Stimulated activated CD8-positive, alpha-beta memory T cell treated with anti-CD3 and anti-CD28 coated beads, Interleukin-7, amount 100 ng/mL, for 1 hour (primary cell): Measurements from ENCODE around the gene TSC1.

Experiments used
- DNase-seq, 2 donors: peaks; one replicate each; pipeline ENCODE4 v3.0.0-alpha.2; 2020; ENCODE audit warnings: low read depth in 2 of 2

Gene TSC1

DNA sequence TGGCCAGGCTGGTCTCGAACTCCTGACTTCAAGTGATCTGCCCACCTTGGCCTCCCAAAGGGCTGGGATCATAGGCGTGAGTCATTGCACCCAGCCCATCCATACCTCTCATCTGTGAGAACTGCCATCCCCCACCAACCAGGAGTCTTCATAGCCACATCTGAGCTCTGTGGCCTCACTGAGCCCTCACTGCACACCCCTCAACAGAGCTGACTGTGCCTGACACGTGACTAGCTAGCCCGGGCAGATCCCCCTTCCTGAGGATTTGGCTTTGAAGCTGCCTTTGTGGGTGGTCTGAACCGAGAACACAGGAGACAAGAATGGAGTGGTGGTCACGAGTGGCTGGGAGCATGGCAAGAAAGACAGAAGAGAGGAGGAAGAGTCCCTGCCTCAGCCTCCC, 81.9 kb downstream of the TSC1 start:
- DNase-seq, result no peak

DNA sequence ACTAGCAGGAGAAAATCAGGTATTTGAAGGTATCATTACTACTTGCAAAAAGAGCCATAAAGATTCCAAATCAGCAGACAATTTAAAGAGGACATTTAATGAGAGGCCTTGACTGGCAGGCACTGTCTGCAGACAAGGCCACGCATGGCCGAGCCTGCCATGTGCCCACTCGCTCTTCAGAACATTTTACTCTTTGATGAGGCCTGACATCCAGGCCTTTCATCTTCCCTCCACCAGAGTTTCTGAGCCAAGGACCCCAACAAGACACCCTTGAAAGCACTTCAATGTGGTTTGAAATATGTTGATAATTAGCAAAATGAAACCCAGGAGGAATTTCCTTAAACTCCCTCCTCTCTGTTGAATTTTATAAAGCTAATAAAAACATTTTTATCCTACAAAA, 82.8 kb downstream of the TSC1 start:
- DNase-seq, result no peak

DNA sequence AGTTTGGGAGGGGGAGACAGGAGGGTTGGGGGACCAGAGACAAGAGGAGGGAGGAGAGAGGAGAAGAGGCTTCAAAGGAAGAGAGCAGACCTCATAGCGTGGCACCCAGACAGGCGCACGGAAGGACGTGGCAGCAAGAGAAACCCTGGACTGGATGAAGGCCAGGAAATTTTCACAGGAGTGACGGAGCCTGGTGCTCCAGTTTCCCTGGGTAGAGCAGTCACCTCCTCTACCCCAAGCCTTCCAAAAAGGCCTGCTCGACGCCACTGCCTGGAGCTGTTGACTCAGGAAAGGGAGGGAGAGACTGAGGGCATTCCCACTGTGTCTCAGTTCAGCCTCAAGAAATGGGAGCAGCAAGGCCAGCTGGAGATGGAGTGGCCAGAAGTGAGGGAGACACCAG, 85.7 kb downstream of the TSC1 start:
- no peak for DNase-seq

GRCh38 chr9:132857616-132858342, 86.6 kb downstream of the TSC1 start:
- no peak for DNase-seq

- no peak for DNase-seq
Observed at GRCh38 chr9:132857031-132857430, 87.4 kb downstream of the TSC1 start.

GRCh38 chr9:132855904-132856303, 88.5 kb downstream of the TSC1 start:
- DNase-seq, result no peak

DNA sequence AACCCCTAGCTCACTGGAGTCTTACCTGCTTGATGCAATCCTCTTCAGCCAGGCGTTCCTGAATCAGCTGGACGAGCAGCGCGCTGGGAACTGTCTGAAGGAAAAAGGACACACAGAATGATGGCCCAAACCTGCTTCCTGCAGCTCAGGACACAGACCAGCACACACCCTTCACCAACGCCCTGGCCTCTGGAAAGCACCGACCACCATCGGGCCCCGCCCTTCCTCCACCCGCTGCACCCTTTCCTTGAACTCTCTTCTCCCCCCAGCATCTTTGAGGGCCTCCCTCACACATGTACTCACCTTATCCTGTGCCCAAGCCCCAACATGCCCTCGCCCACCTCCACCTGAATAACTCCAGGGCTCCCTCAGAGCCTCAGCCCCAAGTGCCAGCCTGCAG, 89.6 kb downstream of the TSC1 start:
- no peak for DNase-seq

- DNase-seq, result no peak
Observed at GRCh38 chr9:132853482-132853881, 90.9 kb downstream of the TSC1 start.

GRCh38 chr9:132849185-132849706, 95.2 kb downstream of the TSC1 start:
- DNase-seq, result no peak

GRCh38 chr9:132846918-132847515, 97.4 kb downstream of the TSC1 start:
- DNase-seq, result no peak

GRCh38 chr9:132846109-132846917, 98.1 kb downstream of the TSC1 start:
- DNase-seq, result no peak

DNA sequence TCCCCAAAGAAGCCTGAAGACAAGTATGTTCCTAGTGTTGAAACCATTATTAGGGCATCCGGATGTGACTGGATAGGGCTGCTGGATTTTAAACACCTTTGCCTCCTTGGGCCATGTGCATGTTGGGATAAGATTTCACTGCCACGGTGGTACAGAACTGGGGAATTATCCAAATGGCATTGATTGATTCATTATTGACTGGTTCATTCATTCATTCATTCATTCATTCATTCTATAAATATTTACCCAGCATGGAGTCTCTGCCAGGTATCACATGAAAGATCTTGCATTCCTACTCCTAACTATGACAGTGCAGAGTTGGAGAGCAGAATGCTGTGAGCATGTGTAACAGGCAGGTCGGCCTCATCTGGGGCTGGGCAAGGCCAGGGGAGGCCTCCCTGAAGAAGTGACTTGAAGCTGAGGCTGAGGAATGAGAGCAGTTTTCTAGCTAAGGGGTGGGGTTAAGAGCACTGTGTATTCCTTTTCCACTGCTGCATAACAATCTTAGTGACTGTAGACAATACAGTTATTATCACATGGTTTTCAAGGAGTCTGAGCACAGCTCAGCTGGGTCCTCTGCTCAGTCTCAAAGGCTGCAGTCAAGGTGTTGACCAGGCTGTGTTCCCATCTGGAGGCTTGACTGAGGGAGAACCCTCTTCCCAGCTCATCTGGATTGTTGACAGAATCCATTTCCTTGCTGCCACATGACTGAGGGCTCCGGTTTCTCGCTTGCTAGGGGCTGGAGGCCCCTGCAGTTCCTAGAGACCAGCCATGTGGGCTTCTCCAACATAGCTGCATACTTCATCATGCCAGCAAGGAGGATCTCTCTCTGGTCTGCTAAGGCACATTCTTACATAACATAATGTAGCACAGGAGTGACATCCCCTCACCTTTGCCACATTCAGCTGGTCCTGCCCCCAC, 102.0 kb downstream of the TSC1 start:
- no peak for DNase-seq
